Neutrophil (primary cell): Measurements from ENCODE around the gene DCC.

Experiments
- H3K27ac ChIP-seq: fragments of 200-600 bp; sonication (generic); 2 replicates; pipeline ENCODE4 v1.5.1; 2016; ENCODE audit warnings: mild to moderate bottlenecking, moderate library complexity
- H3K27me3 ChIP-seq: fragments of 200-600 bp; sonication (generic); 2 replicates; pipeline ENCODE4 v1.6.0; 2016; ENCODE audit warnings: mild to moderate bottlenecking
- H3K36me3 ChIP-seq: fragments of 200-600 bp; sonication (generic); 2 replicates; pipeline ENCODE4 v1.5.1; 2017
- H3K4me1 ChIP-seq, 2 experiments: fragments of 200-600 bp in 1 of 2; sonication (generic) in 1 of 2; 1 replicate in 1 of 2; 2 replicates in 1 of 2; pipeline versions ENCODE4 v1.5.1 to v1.6.1; 2013 to 2016; ENCODE audit warnings: low read depth in 1 of 2, low read length in 1 of 2, mild to moderate bottlenecking in 1 of 2, moderate library complexity in 1 of 2; ENCODE audit not compliant: control insufficient read depth in 1 of 2, insufficient read depth in 1 of 2
- H3K4me3 ChIP-seq, 2 experiments: fragments of 200-600 bp in 1 of 2; sonication (generic) in 1 of 2; 1 replicate in 1 of 2; 2 replicates in 1 of 2; pipeline ENCODE4 v1.5.1; 2013 to 2016; ENCODE audit warnings: low read depth in 1 of 2, low read length in 1 of 2, mild to moderate bottlenecking in 1 of 2, moderate library complexity in 1 of 2
- H3K9me3 ChIP-seq: fragments of 200-600 bp; sonication (generic); 2 replicates; pipeline ENCODE4 v1.5.1; 2016
- CTCF ChIP-seq: fragments of 200-600 bp; sonication (generic); IDR thresholded peaks from 2 replicates; pipeline ENCODE4 v1.5.1; 2016; ENCODE audit warnings: antibody characterized with exemption

Gene DCC

GRCh38 chr18:53261241-53261640 lies 921.2 kb downstream of the DCC start:
- Histone ChIP-seq H3K36me3 (no peaks in the 10 kb centered on the region), H3K9me3 (no peaks in the 10 kb centered on the region), H3K4me3 (no peak overlapping the region), H3K4me1 (no peaks in the 10 kb centered on the region), H3K27ac (no peak overlapping the region), H3K27me3 (no peaks in the 10 kb centered on the region)
- TF ChIP-seq CTCF: no peak

DNA sequence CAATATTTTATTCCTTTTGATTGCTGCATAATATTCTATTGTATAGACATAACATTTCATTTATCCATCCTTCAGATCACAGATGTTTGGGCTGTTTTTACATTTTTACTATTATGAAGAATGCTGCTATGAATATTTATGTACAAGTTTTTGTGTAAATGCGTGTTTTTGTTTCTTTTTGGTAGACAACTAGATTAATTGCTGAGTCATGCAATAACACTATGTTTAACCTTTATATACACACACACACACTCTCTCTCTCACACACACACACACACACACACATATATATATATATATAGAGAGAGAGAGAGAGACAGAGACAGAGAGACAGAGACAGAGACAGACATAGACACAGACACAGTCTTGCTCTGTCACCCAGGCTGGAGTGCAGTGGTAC lies 926.9 kb downstream of the DCC start:
- H3K9me3 ChIP-seq: peaks cover 6% of the 10 kb centered on the region
- no peak for TF ChIP-seq CTCF
- H3K36me3 ChIP-seq: no peaks in the 10 kb centered on the region
- no peak overlapping the region for H3K4me3 ChIP-seq
- H3K4me1 ChIP-seq: no peaks in the 10 kb centered on the region
- H3K27ac ChIP-seq: no peak overlapping the region
- H3K27me3 ChIP-seq: no peaks in the 10 kb centered on the region

- Histone ChIP-seq H3K9me3 (peaks cover 7% of the 10 kb centered on the region), H3K27me3 (no peaks in the 10 kb centered on the region), H3K36me3 (no peaks in the 10 kb centered on the region), H3K4me1 (no peaks in the 10 kb centered on the region), H3K4me3 (no peak overlapping the region), H3K27ac (no peak overlapping the region)
- no peak for TF ChIP-seq CTCF
These were observed 928.5 kb downstream of the DCC start for GRCh38 chr18:53268455-53268854.

GRCh38 chr18:53281406-53281805 lies 941.4 kb downstream of the DCC start:
- TF ChIP-seq CTCF: no peak
- Histone ChIP-seq H3K4me3 (no peak overlapping the region), H3K4me1 (no peaks in the 10 kb centered on the region), H3K36me3 (no peaks in the 10 kb centered on the region), H3K27me3 (no peaks in the 10 kb centered on the region), H3K9me3 (no peaks in the 10 kb centered on the region), H3K27ac (no peak overlapping the region)

DNA sequence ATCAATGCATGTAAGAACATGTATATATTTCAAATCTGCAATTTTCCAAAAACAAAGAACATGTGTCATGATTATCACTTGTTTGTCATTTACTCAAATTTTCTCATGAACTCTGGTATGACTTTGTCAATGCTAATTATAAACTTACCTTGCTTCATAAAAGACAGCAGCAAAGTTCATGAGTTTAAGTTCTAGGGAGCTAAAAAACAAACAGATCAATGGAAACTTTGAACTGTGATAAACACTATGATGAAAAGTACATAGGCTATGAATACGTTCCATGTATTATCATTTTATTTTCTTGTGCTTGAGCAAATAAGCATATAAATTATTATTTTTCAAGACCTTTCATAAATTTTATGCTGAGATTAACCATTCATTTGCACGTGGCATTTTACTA lies 943.7 kb downstream of the DCC start:
- Histone ChIP-seq H3K27me3 (no peaks in the 10 kb centered on the region), H3K4me3 (no peak overlapping the region), H3K36me3 (no peaks in the 10 kb centered on the region), H3K27ac (no peak overlapping the region), H3K9me3 (no peaks in the 10 kb centered on the region), H3K4me1 (no peaks in the 10 kb centered on the region)
- no peak for TF ChIP-seq CTCF

- no peak overlapping the region for H3K4me3 ChIP-seq
- H3K4me1 ChIP-seq: no peaks in the 10 kb centered on the region
- no peaks in the 10 kb centered on the region for H3K9me3 ChIP-seq
- no peak overlapping the region for H3K27ac ChIP-seq
- no peaks in the 10 kb centered on the region for H3K36me3 ChIP-seq
- no peaks in the 10 kb centered on the region for H3K27me3 ChIP-seq
- TF ChIP-seq CTCF: no peak
These were observed 965.5 kb downstream of the DCC start for GRCh38 chr18:53305461-53305860.
